KMS-11 (cell line): ENCODE results near the gene RELN.
A peak's percentile ranks its signal among the peaks of the same experiment; 100 is the strongest.

ENCODE experiments used
- H2AFZ ChIP-seq: fragments of 200-600 bp; sonication (generic); 2 replicates; pipeline ENCODE4 v1.6.1; 2016; ENCODE audit warnings: antibody characterized with exemption, mixed run types, low read depth
- H3K27ac ChIP-seq: fragments of 200-600 bp; sonication (generic); 2 replicates; pipeline ENCODE4 v1.6.1; 2016; ENCODE audit warnings: mild to moderate bottlenecking, mixed run types
- H3K27me3 ChIP-seq: fragments of 200-600 bp; sonication (generic); 2 replicates; pipeline ENCODE4 v1.6.1; 2017; ENCODE audit warnings: mild to moderate bottlenecking, low read depth, mixed run types, moderate library complexity; ENCODE audit not compliant: insufficient read depth
- H3K36me3 ChIP-seq: fragments of 200-600 bp; sonication (generic); 2 replicates; pipeline ENCODE4 v1.6.1; 2017; ENCODE audit warnings: mild to moderate bottlenecking, mixed run types; ENCODE audit not compliant: insufficient read depth
- H3K4me1 ChIP-seq: fragments of 200-600 bp; sonication (generic); 2 replicates; pipeline ENCODE4 v1.6.1; 2016; ENCODE audit warnings: mild to moderate bottlenecking, low read depth, mixed run types; ENCODE audit not compliant: poor library complexity, severe bottlenecking
- H3K4me2 ChIP-seq: fragments of 200-600 bp; sonication (generic); 2 replicates; pipeline ENCODE4 v1.7.0; 2016; ENCODE audit warnings: mild to moderate bottlenecking, mixed run types
- H3K4me3 ChIP-seq: fragments of 200-600 bp; sonication (generic); IDR thresholded peaks from 2 replicates; pipeline ENCODE4 v1.6.1; 2017; ENCODE audit warnings: low read depth, low read length, mixed read lengths; ENCODE audit not compliant: insufficient read depth
- H3K79me2 ChIP-seq: fragments of 200-600 bp; sonication (generic); 2 replicates; pipeline ENCODE4 v1.6.1; 2016; ENCODE audit warnings: low read depth, mixed run types; ENCODE audit not compliant: insufficient read depth
- H3K9ac ChIP-seq: fragments of 200-600 bp; sonication (generic); 2 replicates; pipeline ENCODE4 v1.6.1; 2016; ENCODE audit warnings: mild to moderate bottlenecking, mixed run types
- H4K20me1 ChIP-seq: fragments of 200-600 bp; sonication (generic); 2 replicates; pipeline ENCODE4 v1.6.1; 2016; ENCODE audit warnings: mild to moderate bottlenecking, mixed run types; ENCODE audit not compliant: insufficient read depth
- CTCF ChIP-seq: fragments of 200-600 bp; sonication (generic); conservative IDR thresholded peaks from 2 replicates; pipeline ENCODE4 v1.6.1; 2017; ENCODE audit warnings: low read depth, mild to moderate bottlenecking, antibody characterized with exemption, low read length, moderate library complexity, mixed read lengths

The RELN gene

GRCh38 chr7:103729026-103729425 is 260.4 kb downstream of the RELN start:
- Histone ChIP-seq H4K20me1 (no peaks in the 10 kb centered on the region), H3K79me2 (no peaks in the 10 kb centered on the region), H3K9ac (peak overlapping the region; percentile 4; the same call in 1 of the 2 replicates), H2AFZ (no peak overlapping the region), H3K27ac (peak overlapping the region; percentile 20; the same call in 1 of the 2 replicates), H3K4me1 (peaks cover 54% of the 10 kb centered on the region), H3K4me3 (no peak overlapping the region), H3K36me3 (no peaks in the 10 kb centered on the region), H3K27me3 (no peaks in the 10 kb centered on the region), H3K4me2 (peak overlapping the region; percentile 73)
- no peak for TF ChIP-seq CTCF

- Histone ChIP-seq H4K20me1 (no peaks in the 10 kb centered on the region), H3K27ac (peak overlapping the region; percentile 20; the same call in 1 of the 2 replicates), H3K79me2 (no peaks in the 10 kb centered on the region), H3K4me1 (peaks cover 54% of the 10 kb centered on the region), H3K4me2 (peak overlapping the region; percentile 73), H2AFZ (peak overlapping the region; percentile 51; the same call in 1 of the 2 replicates), H3K27me3 (no peaks in the 10 kb centered on the region), H3K36me3 (no peaks in the 10 kb centered on the region), H3K9ac (peak overlapping the region; percentile 4; the same call in 1 of the 2 replicates), H3K4me3 (no peak overlapping the region)
- TF ChIP-seq CTCF: no peak
Measured at GRCh38 chr7:103727982-103728610, 261.4 kb downstream of the RELN start.

GRCh38 chr7:103719070-103719469 is 270.4 kb downstream of the RELN start:
- no peak for TF ChIP-seq CTCF
- no peak overlapping the region for H3K4me2 ChIP-seq
- H3K79me2 ChIP-seq: no peaks in the 10 kb centered on the region
- H3K4me1 ChIP-seq: no peaks in the 10 kb centered on the region
- H3K27me3 ChIP-seq: no peaks in the 10 kb centered on the region
- no peak overlapping the region for H2AFZ ChIP-seq
- H4K20me1 ChIP-seq: no peaks in the 10 kb centered on the region
- H3K4me3 ChIP-seq: no peak overlapping the region
- H3K27ac ChIP-seq: no peak overlapping the region
- H3K36me3 ChIP-seq: no peaks in the 10 kb centered on the region
- H3K9ac ChIP-seq: no peak overlapping the region

- Histone ChIP-seq H4K20me1 (no peaks in the 10 kb centered on the region), H3K79me2 (no peaks in the 10 kb centered on the region), H3K4me2 (no peak overlapping the region), H3K36me3 (no peaks in the 10 kb centered on the region), H3K27ac (no peak overlapping the region), H3K9ac (no peak overlapping the region), H3K4me1 (no peaks in the 10 kb centered on the region), H3K4me3 (no peak overlapping the region), H2AFZ (no peak overlapping the region), H3K27me3 (no peaks in the 10 kb centered on the region)
- TF ChIP-seq CTCF: no peak
Measured at GRCh38 chr7:103718482-103719061, 270.9 kb downstream of the RELN start.
